Measurements from ENCODE around the gene FADS2. TPM values are rescaled to one million over a fixed set of nuclear protein-coding genes. Genes with fewer than 3 reads are reported as not detected.

Gene FADS2
- total and polyA plus RNA-seq, 2 of the 13 experiments (the other 11 are each of a cell fraction or from before 2014, with no cell fraction given): 90.1 to 124 TPM

DNA sequence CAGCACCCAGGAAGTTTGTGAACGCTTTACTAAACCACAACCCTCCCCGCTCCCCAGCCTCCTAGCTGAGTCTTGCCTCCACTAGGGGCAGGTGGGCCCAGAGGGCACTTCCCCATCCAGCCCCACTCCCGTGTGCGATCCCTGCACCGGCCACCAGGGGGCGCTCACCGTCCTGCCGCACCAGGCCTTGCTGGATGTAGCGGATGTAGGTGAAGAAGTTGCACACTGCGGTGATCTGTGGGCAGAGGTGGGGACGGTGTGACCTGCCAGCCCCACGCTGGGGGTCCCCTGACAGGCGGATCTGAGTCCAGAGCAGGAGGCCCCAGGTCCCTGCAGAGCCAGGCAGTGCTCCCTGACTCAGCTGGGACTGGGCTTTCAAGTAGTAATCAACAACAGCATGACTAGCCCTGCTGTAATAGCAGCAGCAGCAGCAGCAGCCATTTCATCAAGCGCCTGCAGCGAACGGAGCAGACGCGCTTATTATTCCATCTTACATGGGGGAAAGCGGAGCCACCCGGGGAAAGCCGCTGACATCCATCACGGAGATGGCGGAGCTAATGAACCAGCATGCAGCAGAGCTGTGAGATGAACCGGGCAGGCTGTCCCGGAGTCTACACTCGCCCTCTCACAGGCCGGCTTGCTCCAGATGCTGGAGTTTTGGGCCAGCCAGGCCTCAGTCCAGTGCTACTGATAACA, 71.2 kb downstream of the FADS2 start (continued):
- TF ChIP-seq, protein P1, sequence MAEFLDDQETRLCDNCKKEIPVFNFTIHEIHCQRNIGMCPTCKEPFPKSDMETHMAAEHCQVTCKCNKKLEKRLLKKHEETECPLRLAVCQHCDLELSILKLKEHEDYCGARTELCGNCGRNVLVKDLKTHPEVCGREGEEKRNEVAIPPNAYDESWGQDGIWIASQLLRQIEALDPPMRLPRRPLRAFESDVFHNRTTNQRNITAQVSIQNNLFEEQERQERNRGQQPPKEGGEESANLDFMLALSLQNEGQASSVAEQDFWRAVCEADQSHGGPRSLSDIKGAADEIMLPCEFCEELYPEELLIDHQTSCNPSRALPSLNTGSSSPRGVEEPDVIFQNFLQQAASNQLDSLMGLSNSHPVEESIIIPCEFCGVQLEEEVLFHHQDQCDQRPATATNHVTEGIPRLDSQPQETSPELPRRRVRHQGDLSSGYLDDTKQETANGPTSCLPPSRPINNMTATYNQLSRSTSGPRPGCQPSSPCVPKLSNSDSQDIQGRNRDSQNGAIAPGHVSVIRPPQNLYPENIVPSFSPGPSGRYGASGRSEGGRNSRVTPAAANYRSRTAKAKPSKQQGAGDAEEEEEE (CRISPR knock-in tag; IDR thresholded peaks at IDR 0.05; ENCODE audit: borderline replicate concordance): no peak
- TF ChIP-seq, protein P2, sequence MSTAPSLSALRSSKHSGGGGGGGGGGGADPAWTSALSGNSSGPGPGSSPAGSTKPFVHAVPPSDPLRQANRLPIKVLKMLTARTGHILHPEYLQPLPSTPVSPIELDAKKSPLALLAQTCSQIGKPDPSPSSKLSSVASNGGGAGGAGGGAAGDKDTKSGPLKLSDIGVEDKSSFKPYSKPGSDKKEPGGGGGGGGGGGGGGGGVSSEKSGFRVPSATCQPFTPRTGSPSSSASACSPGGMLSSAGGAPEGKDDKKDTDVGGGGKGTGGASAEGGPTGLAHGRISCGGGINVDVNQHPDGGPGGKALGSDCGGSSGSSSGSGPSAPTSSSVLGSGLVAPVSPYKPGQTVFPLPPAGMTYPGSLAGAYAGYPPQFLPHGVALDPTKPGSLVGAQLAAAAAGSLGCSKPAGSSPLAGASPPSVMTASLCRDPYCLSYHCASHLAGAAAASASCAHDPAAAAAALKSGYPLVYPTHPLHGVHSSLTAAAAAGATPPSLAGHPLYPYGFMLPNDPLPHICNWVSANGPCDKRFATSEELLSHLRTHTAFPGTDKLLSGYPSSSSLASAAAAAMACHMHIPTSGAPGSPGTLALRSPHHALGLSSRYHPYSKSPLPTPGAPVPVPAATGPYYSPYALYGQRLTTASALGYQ (CRISPR knock-in tag; IDR thresholded peaks at IDR 0.05): no peak
- TF ChIP-seq ZFY (CRISPR knock-in tag; IDR thresholded peaks at IDR 0.05): peak; percentile 66; the same call in 1 of the 2 replicates
- peak in 1 of 2 experiments; percentile 50; a peak in 1 of 4 replicates for TF ChIP-seq KLF16 (CRISPR knock-in tag; IDR thresholded peaks at IDR 0.05)
- no peak for TF ChIP-seq ZNF563 (CRISPR knock-in tag; IDR thresholded peaks at IDR 0.05)
- TF ChIP-seq RCOR2 (CRISPR knock-in tag; IDR thresholded peaks at IDR 0.05): no peak
- TF ChIP-seq ZNF670 (CRISPR knock-in tag; IDR thresholded peaks at IDR 0.05; ENCODE audit: borderline replicate concordance): no peak
- TF ChIP-seq YEATS2 (CRISPR knock-in tag; IDR thresholded peaks at IDR 0.05; ENCODE audit: borderline replicate concordance): peak; percentile 64; the same call in 1 of the 2 replicates
- TF ChIP-seq ZMYM4 (CRISPR knock-in tag; IDR thresholded peaks at IDR 0.05): peak; percentile 45; the same call in 1 of the 2 replicates
- no peak for TF ChIP-seq CREB1 (IDR thresholded peaks at IDR 0.05)
- TF ChIP-seq CREB1 (CRISPR knock-in tag; IDR thresholded peaks at IDR 0.05): no peak
- no peak for TF ChIP-seq ZNF33A (CRISPR knock-in tag; IDR thresholded peaks at IDR 0.05; ENCODE audit: borderline replicate concordance)
- TF ChIP-seq RAD21 (CRISPR knock-in tag; IDR thresholded peaks at IDR 0.05): peak; percentile 98
- TF ChIP-seq XBP1 (CRISPR knock-in tag; IDR thresholded peaks at IDR 0.05): no peak
- 0 out of 2 replicates have a peak, but pooled peaks have one; percentile 41 for TF ChIP-seq PPARG (CRISPR knock-in tag; conservative IDR thresholded peaks at IDR 0.05)
- no peak for TF ChIP-seq ZNF430 (CRISPR knock-in tag; IDR thresholded peaks at IDR 0.05)
- no peak for TF ChIP-seq SOX13 (IDR thresholded peaks at IDR 0.05)
- peak in 1 of 2 experiments; percentile 37; a peak in 1 of 4 replicates for TF ChIP-seq SOX13 (CRISPR knock-in tag; conservative IDR thresholded peaks at IDR 0.05 in 1 of 2, IDR thresholded peaks at IDR 0.05 in 1 of 2)
- TF ChIP-seq SRSF1 (optimal IDR thresholded peaks at IDR 0.05; ENCODE audit: low read depth, low read length): peak; percentile 52
- TF ChIP-seq MAFF (IDR thresholded peaks at IDR 0.05; ENCODE audit: low read depth, low read length): no peak
- TF ChIP-seq NR3C1 (CRISPR knock-in tag; IDR thresholded peaks at IDR 0.05): no peak
- TF ChIP-seq TOE1 (CRISPR knock-in tag; IDR thresholded peaks at IDR 0.05): no peak
- TF ChIP-seq ELF3 (CRISPR knock-in tag; IDR thresholded peaks at IDR 0.05): peak; percentile 58; the same call in 1 of the 2 replicates
- peak; percentile 63; the same call in 1 of the 2 replicates for TF ChIP-seq FOXO1 (CRISPR knock-in tag; IDR thresholded peaks at IDR 0.05)

All from HepG2 (cell line).